Measurements from ENCODE around the gene SLC48A1.
"Not testable (repeated sequence)": the region's sequence is repeated elsewhere in the genome, so short reads cannot be mapped to it uniquely, and the experiment has no call there.

Gene SLC48A1

GRCh38 chr12:47808574-47809365, 35.7 kb downstream of the SLC48A1 start:
- peak; percentile 12 for TF ChIP-seq CTCF (IDR thresholded peaks at IDR 0.05; ENCODE audit: control extremely low read depth, extremely low read depth, low read depth, missing control alignments)
- ChIA-PET POLR2A (no interaction called here), CTCF (interaction anchor here (0.7 to 31.1 kb wide), 20 partner anchors 10 to 155 kb away, joined by 3 to 685 read pairs (median 5); partner anchors contain the start of genes HDAC7, RAPGEF3, SLC48A1 and TMEM106C)
- DNase-seq (ENCODE audit: extremely low spot score) = no peak

- DNase-seq (ENCODE audit: extremely low spot score); POLR2A ChIA-PET: not testable (repeated sequence)
- CTCF ChIA-PET = interaction anchor here (1.0 to 31.1 kb wide), 6 partner anchors 12 to 55 kb away, joined by 3 to 685 read pairs (median 12); no protein-coding TSS in a partner anchor
Observed at GRCh38 chr12:47809518-47809917, 36.5 kb downstream of the SLC48A1 start.

GRCh38 chr12:47811072-47811396, 38.0 kb downstream of the SLC48A1 start:
- ChIA-PET CTCF (interaction anchor here (2.0 to 31.1 kb wide), 3 partner anchors 13 to 69 kb away, joined by 14 to 685 read pairs (median 21); no protein-coding TSS in a partner anchor), POLR2A (no interaction called here)
- no peak for TF ChIP-seq CTCF (IDR thresholded peaks at IDR 0.05; ENCODE audit: control extremely low read depth, extremely low read depth, low read depth, missing control alignments)
- DNase-seq (ENCODE audit: extremely low spot score) = no peak

- POLR2A ChIA-PET = interaction anchor here (0.5 to 2.2 kb wide), 3 partner anchors 20 to 310 kb away, joined by 3 to 12 read pairs (median 3); no protein-coding TSS in a partner anchor
- DNase-seq (ENCODE audit: extremely low spot score) = no peak
Observed at GRCh38 chr12:47811581-47812484, 38.8 kb downstream of the SLC48A1 start.

GRCh38 chr12:47812797-47813510, 39.9 kb downstream of the SLC48A1 start:
- ChIA-PET CTCF (interaction anchor here (1.1 to 31.1 kb wide), 16 partner anchors 8 to 97 kb away, joined by 3 to 685 read pairs (median 4); partner anchors contain the start of gene RAPGEF3), POLR2A (interaction anchor here (1.3 to 2.2 kb wide), 2 partner anchors 19 to 20 kb away, joined by 3 to 12 read pairs; no protein-coding TSS in a partner anchor)
- no peak for TF ChIP-seq CTCF (IDR thresholded peaks at IDR 0.05; ENCODE audit: control extremely low read depth, extremely low read depth, low read depth, missing control alignments)
- DNase-seq (ENCODE audit: extremely low spot score) = peak; percentile 93

More at GRCh38 chr12:47811581-47812484, 38.8 kb downstream of the SLC48A1 start:
- CTCF ChIA-PET = interaction anchor here (0.6 to 31.1 kb wide), 12 partner anchors 10 to 96 kb away, joined by 3 to 685 read pairs (median 4); partner anchors contain the start of gene RAPGEF3
- no peak for TF ChIP-seq CTCF (IDR thresholded peaks at IDR 0.05; ENCODE audit: control extremely low read depth, extremely low read depth, low read depth, missing control alignments)

- no peak for TF ChIP-seq CTCF (IDR thresholded peaks at IDR 0.05; ENCODE audit: control extremely low read depth, extremely low read depth, low read depth, missing control alignments)
- DNase-seq (ENCODE audit: extremely low spot score) = peak; percentile 71
- CTCF ChIA-PET = interaction anchor here (1.0 to 31.1 kb wide), 19 partner anchors 9 to 97 kb away, joined by 3 to 685 read pairs (median 4); partner anchors contain the start of gene RAPGEF3
- POLR2A ChIA-PET = interaction anchor here (1.2 to 2.2 kb wide), 3 partner anchors 15 to 20 kb away, joined by 3 to 12 read pairs (median 3); no protein-coding TSS in a partner anchor
Observed at GRCh38 chr12:47813511-47814196, 40.6 kb downstream of the SLC48A1 start.

All from GM10248 (cell line).